GM21786 (cell line): Measurements from ENCODE around the gene UGT8.
"Not testable (repeated sequence)": the region's sequence is repeated elsewhere in the genome, so short reads cannot be mapped to it uniquely, and the experiment has no call there.

Source experiments
- ATAC-seq: cut with Tn5 transposase; IDR thresholded peaks from one replicate; pipeline ENCODE4 v1.9.1; 2021; ENCODE audit not compliant: unreplicated experiment

Gene UGT8

GRCh38 chr4:114603497-114603896 is 4.9 kb downstream of the UGT8 start:
- ATAC-seq = peak; percentile 93

GRCh38 chr4:114606245-114606644 is 7.6 kb downstream of the UGT8 start:
- ATAC-seq = no peak

- no peak for ATAC-seq
Measured at GRCh38 chr4:114607056-114607455, 8.4 kb downstream of the UGT8 start.

GRCh38 chr4:114613560-114613959 is 15.0 kb downstream of the UGT8 start:
- no peak for ATAC-seq

- peak; percentile 62 for ATAC-seq
Measured at GRCh38 chr4:114615435-114615834, 16.8 kb downstream of the UGT8 start.

- ATAC-seq = not testable (repeated sequence)
Measured at GRCh38 chr4:114616036-114616435, 17.4 kb downstream of the UGT8 start.

- ATAC-seq = no peak
Measured at GRCh38 chr4:114626196-114626595, 27.6 kb downstream of the UGT8 start.

GRCh38 chr4:114636192-114636935 is 37.8 kb downstream of the UGT8 start:
- no peak for ATAC-seq

GRCh38 chr4:114642173-114642780 is 43.7 kb downstream of the UGT8 start:
- no peak for ATAC-seq

GRCh38 chr4:114649908-114650307 is 51.3 kb downstream of the UGT8 start:
- no peak for ATAC-seq

GRCh38 chr4:114653675-114654074 is 55.1 kb downstream of the UGT8 start:
- ATAC-seq = no peak

- ATAC-seq = no peak
Measured at GRCh38 chr4:114654592-114654991, 56.0 kb downstream of the UGT8 start.

GRCh38 chr4:114658179-114658578 is 59.6 kb downstream of the UGT8 start:
- no peak for ATAC-seq

- no peak for ATAC-seq
Measured at GRCh38 chr4:114658776-114659175, 60.2 kb downstream of the UGT8 start.

GRCh38 chr4:114659386-114660008 is 60.9 kb downstream of the UGT8 start:
- peak; percentile 98 for ATAC-seq

- no peak for ATAC-seq
Measured at GRCh38 chr4:114663083-114663482, 64.5 kb downstream of the UGT8 start.

GRCh38 chr4:114668577-114668976 is 70.0 kb downstream of the UGT8 start:
- ATAC-seq = no peak

- not testable (repeated sequence) for ATAC-seq
Measured at GRCh38 chr4:114670733-114671132, 72.1 kb downstream of the UGT8 start.

- ATAC-seq = no peak
Measured at GRCh38 chr4:114673306-114673705, 74.7 kb downstream of the UGT8 start.

- no peak for ATAC-seq
Measured at GRCh38 chr4:114674080-114674479, 75.5 kb downstream of the UGT8 start.

GRCh38 chr4:114677346-114677979 is 78.9 kb downstream of the UGT8 start:
- ATAC-seq = no peak

GRCh38 chr4:114684462-114684861 is 85.9 kb downstream of the UGT8 start:
- ATAC-seq = no peak
